ENCODE measurements around the gene EPO.

DNA sequence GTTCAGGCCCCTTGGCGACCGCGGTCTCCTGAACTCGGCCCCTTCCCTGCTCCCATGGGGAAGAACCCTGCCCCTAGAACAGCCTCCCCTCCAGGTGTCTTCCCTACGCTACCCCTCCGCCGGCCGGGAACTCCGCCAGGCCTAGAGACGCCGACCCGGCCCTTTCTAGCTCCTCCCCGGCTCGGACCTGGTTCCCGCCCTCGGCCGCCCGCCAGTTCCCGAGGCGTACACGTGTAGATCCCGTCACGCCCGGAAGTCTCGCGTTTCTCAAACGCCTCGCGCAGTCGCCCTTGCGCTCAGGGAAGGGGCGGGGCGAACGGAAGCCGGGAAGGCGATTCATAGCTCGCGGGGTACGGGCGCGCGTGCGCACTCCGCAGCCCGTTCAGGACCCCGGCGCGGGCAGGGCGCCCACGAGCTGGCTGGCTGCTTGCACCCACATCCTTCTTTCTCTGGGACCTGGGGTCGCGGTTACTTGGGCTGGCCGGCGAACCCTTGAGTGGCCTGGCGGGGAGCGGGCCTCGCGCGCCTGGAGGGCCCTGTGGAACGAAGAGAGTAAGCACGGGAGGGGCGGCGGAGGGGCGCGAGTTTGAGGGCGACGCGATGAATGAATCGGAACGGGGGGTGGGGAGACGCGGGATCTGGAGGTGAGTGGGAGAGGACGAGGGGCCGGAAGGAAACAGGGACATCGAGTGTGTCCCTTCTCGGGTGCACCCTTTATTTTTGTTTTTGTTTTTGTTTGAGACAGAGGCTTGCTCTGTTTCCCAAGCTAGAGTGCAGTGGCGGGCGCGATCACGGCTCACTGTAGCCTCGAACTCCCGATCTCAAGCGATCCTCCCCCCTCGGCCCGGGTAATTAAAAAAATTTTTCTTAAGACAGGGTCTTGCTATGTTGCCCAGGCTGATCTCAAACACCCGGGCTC is 14.3 kb upstream of the EPO start, which contains the start of gene POP7:
- TF ChIP-seq JUND (IDR thresholded peaks at IDR 0.05), result peak in 1 of 2 donors; percentile 50
- TF ChIP-seq CTCF (IDR thresholded peaks at IDR 0.05; ENCODE audit: low read depth, low read length, missing input control), result no peak
- TF ChIP-seq GABPA (IDR thresholded peaks at IDR 0.05 in 1 of 2, conservative IDR thresholded peaks at IDR 0.05 in 1 of 2), result peak in 1 of 2 donors; percentile 86
